Astrocyte of the hippocampus (primary cell): ENCODE results near the gene ITGB6.

ENCODE experiments used
- DNase-seq: peaks from one replicate; pipeline ENCODE4 v3.0.0; 2011; ENCODE audit warnings: low read depth, low spot score

Gene ITGB6, protein sequence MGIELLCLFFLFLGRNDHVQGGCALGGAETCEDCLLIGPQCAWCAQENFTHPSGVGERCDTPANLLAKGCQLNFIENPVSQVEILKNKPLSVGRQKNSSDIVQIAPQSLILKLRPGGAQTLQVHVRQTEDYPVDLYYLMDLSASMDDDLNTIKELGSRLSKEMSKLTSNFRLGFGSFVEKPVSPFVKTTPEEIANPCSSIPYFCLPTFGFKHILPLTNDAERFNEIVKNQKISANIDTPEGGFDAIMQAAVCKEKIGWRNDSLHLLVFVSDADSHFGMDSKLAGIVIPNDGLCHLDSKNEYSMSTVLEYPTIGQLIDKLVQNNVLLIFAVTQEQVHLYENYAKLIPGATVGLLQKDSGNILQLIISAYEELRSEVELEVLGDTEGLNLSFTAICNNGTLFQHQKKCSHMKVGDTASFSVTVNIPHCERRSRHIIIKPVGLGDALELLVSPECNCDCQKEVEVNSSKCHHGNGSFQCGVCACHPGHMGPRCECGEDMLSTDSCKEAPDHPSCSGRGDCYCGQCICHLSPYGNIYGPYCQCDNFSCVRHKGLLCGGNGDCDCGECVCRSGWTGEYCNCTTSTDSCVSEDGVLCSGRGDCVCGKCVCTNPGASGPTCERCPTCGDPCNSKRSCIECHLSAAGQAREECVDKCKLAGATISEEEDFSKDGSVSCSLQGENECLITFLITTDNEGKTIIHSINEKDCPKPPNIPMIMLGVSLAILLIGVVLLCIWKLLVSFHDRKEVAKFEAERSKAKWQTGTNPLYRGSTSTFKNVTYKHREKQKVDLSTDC

DNA sequence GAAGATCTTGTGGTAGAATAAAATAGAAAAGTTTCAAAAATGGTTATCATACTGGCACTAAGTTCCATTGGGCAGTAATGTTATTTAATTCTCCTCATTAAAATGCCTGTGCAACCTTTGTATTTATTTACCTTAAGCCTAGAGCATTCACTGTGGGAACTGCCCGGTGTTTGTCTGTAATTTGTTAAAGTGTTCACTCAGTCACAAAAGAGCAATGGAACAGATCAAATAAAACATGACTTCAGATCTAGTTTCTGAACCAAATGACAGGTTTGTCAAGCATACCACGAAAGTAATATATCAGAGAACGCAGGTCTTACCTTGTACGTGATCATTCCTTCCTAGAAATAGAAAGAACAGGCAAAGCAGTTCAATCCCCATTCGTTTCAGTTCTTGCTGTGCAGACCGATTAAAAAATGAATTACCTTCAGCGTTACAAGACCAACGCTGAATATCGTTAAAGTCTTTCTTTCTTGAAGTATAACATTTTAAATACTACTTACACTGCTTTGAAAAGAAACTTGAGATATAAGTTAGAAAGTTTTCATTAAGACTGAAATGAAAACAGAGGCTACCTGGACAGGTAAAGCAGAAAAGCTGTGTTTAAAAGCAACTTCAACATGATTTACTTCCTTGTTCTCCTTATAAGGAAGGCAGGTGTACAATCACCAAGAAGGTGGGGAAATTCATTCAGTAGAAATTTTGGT lies at the start of gene ITGB6:
Gene ITGB6, minus strand, starts transcription at position 590 of the 707 bp plus-strand sequence. Its CDS starts 209 bp downstream, at position 381.
- no peak for DNase-seq

DNA sequence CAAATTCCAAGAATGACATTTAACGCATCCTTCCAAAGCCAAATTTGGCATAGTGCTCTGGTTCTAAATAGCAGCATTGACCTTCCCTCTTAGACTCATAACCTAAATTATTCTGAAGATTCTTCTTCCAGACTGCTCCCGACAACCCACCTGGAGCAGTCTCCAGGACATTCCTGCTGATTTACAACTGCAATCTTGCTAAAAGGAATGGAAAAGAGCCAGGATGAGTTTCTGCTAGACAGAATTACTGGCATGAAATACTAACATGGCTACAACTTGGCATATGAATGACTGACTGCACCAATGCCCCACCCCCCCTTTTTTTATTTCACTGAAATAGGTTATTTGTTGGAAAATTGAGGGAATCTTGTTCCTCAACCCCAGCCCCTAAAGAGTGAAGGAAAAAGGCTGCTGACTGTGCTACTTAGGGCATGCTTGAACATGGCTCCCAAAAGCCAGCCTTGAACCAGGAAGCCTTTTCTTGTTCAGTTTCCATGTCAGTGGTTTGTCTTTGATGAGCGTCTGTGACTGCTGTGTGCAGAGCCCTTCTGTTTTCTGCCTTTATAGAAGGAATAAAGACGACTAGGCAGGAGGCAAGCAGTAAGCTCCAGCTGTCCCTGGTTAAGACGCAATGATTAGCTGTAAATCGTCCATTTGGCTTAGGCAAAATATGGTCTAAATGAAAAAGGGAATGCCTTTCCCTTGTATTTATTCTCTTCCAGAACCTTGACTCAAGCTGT lies 47.4 kb upstream of the ITGB6 start:
- peak; percentile 68 for DNase-seq

DNA sequence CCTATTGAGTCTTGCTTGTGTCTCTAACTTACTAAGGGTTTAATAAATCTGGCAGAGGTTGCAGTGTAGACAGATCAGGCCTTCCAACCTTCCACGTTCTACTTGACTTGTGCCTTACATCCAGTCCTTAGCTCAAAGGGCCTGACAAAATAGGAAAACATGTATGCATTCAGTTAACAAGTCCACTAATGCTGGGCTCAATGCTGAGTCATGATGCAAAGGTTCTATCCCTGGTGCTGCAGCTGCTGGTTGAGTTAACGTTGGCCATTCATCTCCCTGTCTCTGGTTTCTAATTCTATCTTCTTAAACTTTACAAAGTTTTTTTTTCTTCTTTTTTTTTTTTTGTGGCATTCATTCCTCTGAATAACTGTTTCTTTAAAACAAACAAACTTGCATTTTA lies 46.3 kb upstream of the ITGB6 start:
- DNase-seq: no peak

DNA sequence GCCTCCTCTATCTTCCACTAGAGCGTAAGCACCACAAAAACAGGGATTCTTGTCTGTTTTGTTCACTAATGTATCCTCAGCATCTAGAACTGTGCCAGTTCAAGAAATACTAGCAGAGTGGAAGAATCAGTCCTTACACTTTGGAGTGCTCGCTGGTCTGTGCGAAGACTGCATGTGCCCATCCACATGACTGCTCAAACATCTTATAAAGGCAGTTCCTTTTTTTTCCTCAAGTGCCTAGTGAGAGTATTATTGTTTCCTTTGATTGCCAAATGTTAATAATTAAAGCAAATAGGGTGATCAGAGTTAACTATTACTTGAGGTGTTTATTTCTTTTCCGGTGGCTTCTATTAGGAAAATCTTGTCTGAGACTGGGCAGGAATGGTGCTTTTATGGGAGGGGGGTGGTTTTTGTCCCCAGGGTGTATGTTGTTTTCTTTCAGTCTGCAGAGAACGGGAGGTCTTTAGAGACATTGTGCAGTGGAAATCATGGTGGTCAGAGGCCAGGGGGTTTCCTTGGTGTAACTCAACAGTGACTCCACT lies 45.6 kb upstream of the ITGB6 start:
- DNase-seq: no peak

DNA sequence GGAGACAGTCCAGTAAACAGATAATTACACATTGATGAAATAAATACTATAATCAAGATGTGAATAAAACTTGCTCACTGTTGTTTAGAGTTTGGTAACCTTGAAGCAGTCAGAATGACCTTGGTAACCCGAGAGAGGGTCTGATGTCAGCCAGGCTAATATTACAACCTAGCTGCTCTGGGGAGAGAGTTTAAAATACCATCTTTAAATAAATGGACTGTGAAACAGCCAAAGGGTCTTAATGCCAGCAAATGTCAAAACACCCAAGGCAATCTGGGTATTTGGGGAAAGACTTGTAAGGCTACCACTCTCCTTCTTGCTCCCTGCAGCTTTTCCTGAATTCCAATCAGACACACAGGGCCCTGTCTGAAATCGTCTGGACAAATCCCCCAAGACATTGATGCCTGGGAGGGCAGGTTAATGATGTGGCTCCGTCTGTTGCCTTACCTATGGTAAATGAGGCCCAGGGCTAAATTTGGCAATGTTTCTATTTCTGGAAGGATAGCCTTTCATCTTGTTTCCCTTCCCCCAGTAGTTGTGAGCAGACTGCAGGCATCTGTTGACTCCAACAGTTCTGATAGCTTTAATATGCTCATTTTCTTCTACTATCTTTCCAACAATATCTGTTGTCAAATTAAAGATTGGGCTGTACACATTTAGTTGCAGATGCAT lies 43.0 kb upstream of the ITGB6 start:
- no peak for DNase-seq

DNA sequence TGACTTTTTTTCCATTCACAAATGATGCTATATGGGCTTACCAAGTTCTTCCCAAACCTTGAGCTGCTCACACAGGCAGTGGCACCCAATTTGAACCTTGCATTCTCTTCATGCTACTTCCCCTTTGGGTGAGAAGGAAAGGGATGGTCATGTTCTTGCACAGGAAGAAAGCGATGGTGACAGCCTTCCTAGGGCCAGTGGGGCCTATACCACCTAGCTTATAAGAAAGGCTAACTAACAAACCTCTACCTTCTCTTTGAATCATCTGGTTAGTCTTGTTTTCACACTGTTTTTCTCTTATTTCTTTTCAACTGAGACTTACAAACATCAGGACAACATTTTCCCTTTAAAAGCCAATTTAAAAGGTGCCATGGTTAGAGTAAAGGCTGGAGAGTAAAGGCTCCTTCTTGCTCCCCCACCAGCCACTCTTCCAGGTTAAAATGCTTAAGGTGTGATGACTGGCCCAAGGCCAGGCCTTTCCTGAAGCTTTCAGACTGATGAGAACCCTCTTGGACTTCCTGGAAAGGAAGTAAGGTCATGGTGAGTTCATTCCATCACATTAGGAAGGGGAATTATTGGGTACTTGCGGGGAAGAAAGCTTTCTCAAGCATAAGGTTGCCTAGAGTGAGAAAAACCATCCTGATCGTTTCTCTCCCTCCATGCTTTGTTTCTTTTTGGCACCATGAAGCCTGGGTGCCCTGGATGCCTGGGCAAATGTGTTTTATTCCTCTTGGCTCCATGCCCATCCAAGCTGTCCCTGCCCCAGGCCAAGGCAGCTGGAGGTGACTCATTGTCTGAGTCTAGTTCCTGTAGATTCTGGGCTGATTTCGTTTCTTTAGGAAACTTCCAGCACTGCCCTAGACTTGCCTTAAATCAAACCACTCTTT lies 41.4 kb upstream of the ITGB6 start:
- peak; percentile 90 for DNase-seq

DNA sequence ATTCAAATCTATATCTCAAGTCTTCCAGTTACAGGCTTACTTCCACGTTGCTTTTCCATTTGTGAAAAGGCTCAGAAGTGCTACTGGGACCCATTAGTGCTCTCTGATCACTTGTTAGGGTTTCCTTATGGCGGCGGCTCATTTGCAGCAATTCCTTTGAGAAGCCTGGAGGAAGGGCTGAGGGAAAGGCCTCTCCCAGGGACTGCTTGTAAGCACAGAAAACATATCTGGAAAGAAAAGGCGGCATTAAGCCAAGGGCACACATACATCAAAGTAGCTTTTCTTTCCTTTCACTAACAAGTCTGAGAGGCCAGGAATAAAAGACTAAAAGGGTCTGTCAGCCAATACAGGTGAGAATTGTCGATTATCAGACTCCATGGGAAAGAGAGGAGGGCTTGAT lies 39.4 kb upstream of the ITGB6 start:
- DNase-seq: no peak

DNA sequence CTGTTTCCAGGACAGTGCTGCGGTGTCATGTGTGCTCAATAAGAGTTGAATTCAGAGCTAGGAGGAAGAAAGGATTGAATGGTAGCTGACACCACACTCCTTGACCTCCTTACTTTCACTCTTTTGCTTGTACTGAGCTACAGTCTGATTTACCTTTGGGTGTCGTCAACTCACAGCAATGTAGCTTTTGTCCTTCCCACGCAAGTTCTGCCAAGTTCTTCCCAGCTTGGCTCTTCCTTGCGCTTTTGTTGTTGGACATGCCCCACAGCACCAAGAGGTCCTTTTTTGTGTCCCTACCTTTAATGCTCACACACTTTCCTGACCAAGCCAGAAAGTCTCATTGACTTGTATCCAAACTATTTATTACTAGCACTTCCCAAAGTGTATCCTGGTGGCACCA lies 38.3 kb upstream of the ITGB6 start:
- DNase-seq: no peak

DNA sequence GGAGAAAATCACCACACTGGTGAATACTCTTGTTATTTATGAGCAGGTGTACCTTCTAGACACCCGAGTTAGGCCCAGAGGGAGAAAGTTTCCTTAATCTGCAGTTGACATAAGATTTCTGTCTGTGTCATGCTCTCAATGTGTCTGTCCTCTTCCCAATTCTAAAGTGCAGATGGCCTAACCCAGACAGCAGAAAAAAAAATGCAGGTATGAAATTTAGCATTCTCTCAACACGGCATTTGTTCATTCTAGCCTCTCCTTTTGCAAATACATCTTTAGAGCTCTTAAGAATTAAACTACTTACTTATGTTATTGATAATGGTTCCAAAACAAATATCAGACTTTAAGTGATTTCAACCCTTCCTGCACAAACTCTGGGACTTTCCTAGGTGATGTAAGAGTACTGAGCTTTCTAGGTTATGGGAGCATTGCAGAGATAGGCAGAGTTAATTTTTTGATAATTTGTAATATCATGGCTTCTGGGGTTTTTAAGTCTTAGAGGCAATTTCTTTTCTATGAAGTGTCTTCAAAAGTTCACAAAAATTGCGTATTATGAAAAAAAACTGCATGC lies 32.9 kb upstream of the ITGB6 start:
- no peak for DNase-seq

DNA sequence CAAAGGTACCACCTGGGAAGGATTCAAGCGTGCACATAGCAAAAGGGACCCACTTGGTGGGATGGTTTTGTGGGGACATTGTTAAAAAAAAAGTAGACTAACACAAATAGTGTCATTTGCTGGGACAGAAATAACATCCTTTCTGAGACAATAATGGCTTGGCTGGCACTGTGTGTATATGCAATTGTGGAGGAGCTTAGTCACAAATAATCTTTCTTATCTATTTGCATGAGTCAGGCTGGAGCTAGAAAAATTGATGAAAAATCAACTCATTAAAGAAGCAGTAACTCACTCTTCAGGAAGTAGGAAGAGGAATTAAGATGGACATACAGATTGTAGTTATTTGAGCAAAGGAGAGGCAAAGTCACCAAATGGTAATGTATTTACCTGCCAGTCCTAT lies 29.5 kb upstream of the ITGB6 start:
- peak; percentile 62 for DNase-seq

DNA sequence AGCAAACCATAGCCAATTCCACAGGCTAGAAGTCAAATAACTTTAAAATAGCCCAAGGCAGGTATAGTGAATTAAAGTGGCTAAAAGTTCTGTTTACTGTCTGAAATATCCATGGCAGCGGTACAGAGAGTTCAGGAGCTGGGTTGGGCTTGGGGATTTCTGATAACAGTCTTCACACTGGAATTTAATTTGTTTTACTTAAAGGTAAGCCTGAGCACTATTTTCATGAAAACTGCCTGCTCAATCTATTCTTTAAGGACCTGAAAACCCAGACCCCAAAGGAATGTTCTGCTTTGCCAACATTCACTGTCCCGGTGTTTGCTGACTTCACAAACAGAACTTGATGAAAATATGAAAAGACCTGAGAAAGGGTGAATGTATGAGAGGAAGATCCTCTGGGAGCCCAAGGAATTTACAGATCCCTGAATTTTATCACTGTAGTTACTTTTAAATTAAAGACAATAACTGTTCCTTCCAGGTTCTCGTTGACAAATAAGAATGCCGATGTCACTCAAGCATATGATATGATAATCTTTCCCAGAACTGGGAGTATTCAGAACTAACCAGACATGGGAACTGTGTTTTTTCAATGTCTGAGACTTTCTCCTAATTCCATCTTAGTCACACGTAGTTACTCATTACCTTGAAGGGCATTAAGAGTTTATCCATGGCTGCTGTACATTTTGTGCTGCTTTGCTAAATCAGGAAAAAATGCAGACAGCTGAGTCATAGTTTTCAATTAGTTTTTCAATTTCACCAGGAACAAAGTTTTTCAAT lies 28.3 kb upstream of the ITGB6 start:
- peak; percentile 92 for DNase-seq

DNA sequence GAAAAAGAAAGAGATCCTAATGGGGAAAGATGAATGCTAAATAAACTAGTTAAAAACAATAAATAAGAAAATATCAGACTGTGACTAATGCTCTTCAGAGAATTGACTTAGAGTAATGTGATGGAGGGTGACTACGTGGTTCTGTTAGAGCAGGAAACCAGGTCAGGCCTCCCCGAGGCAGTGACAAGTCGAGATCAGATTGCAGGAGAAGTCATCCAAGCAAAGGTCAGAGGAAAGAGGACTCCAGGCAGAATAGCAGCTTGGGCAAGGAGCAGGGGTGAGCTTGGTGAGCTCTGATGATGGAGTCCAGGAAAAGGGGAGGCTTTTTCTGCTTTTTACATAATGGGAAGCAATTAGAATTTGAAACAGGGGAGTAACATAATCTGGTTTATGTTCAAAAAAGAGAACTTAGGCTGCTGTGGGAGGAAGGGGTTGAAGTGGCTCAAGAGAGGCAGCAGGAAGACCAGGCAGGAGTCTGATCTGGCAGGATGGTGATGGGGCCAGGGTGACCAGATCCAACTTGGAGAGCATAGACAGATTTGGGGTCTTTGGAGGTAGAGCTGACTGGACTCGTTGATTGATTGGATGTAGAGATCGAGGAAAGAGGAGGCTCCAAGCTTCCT lies 27.3 kb upstream of the ITGB6 start:
- DNase-seq: no peak

DNA sequence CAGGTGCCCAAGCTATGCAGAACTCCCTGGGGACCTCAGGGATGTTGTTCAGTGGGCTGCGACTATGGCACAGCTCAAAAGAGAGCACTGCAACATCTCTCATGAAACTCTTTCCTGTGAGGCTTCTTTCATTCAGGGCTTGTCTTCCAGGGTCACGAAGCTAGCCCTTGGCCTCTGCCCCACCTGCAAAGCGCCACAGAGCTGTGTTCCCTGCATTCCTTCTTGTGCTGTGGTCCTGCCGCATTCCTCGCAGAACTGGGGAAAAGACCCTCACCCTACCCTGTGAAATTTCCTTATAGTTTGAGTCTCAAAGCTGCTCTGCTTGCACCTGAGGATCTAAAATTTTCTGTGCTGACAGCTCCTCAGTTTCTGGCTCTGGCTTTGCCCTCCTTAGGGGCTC lies 26.3 kb upstream of the ITGB6 start:
- no peak for DNase-seq

DNA sequence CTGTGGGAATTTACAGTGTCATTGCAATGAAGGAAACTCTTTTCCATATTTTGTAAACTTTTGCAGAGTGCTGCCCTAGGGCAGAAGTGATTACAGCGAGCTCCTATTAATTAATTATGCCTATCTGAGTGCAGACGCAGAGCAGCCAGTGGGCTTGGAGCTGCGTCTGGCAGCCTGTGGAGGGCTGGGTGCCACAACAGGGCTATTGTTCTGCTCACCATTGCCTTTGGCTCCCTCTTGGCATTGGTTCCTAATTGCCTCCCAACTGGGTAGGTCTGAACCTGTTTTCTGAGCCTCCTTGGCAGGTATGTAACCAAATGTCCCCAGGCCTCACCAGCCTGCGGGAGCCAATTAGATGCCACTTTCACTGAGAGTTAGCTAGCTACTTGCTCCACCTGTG lies 25.6 kb upstream of the ITGB6 start:
- peak; percentile 68 for DNase-seq

DNA sequence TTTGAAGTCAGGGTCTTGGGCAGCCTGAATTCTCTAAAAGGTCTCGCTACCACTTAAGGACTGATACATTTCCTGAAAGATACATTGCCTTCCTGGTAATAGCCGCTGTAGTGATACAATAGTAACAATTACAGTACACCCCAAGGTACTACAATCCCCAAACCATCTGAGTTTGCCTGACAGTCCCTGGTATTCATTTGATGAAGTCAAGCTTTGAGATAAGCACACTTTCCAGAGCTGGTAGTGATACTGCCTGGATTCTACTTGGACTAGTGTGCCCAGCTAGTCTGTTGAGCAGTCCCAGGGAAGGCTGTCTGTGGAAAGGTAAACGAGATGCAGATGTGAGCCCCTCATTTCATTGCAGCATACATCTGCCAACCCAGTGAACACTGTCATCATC lies 24.4 kb upstream of the ITGB6 start:
- no peak for DNase-seq

DNA sequence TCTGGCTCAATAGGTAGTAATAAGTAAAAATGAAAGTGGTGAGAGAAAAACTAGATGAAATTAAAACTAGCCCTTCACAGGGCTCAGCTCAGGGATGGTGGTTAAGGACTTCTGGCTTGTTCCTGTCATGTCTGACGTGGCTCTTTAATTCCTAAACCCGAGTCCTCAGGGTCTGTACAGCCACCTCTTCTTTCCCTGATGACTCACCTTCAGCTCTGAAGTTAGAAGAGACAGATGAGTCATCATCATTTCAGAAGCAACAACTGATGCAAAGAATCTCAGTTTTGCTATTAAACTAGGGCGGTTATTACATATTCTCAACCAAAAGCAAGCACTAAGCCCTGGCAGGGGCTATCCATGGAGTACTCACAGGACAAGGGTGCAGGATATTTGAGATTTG lies 24.0 kb upstream of the ITGB6 start:
- peak; percentile 92 for DNase-seq

DNA sequence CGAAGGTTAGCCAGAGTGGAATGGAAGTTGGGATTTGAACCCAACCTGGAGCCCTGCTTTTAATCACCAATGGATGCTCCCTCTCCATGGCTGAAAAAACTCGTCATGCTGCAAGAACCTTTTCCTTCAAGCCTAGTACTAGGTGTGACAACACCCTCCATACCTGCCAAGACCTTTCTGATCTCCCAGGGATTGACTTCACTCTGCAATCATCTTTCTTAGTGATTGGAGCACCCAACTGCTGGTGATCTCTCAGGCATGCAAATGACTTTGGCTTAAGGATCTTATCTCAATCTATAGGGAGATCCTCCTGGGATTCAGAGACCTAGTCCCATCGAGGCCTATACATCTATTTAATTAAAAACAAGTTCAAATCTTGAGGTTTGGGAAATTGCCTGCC lies 23.5 kb upstream of the ITGB6 start:
- DNase-seq: no peak
